ENCODE results near the gene MRPL57. TPM values are rescaled to one million over a fixed set of nuclear protein-coding genes. Genes with fewer than 3 reads are reported as not detected.
A peak's percentile ranks its signal among the peaks of the same experiment; 100 is the strongest.
"Not testable (repeated sequence)": the region's sequence is repeated elsewhere in the genome, so short reads cannot be mapped to it uniquely, and the experiment has no call there.

The MRPL57 gene
- 18.2 TPM for total RNA-seq
- polyA plus RNA-seq (ENCODE audit: insufficient read depth in 1 of 8, insufficient read length in 8 of 8, low replicate concordance in 1 of 8): 10 to 100 TPM; 13.2 to 17.7 (median 16.1) TPM
- long read RNA-seq, donor 1, transcript MRPL57-201 (2 exons, 2,246 nt): major isoform, 26 of 32 reads
- long read RNA-seq, donor 1, partial matches to known transcripts: 0 of 32 reads
- long read RNA-seq, donor 1, other reads (novel, unspliced or antisense): 6 of 32 reads
- long read RNA-seq, donor 2, partial matches to known transcripts: 0 of 4 reads
- long read RNA-seq, donor 2, other reads (novel, unspliced or antisense): 0 of 4 reads
- long read RNA-seq, donor 3, transcript MRPL57-201 (2 exons, 2,246 nt): major isoform, 39 of 58 reads
- long read RNA-seq, donor 3, partial matches to known transcripts: 9 of 58 reads
- long read RNA-seq, donor 3, other reads (novel, unspliced or antisense): 10 of 58 reads
- long read RNA-seq, donor 4, transcript MRPL57-201 (2 exons, 2,246 nt): major isoform, 46 of 56 reads
- long read RNA-seq, donor 4, partial matches to known transcripts: 0 of 56 reads
- long read RNA-seq, donor 4, other reads (novel, unspliced or antisense): 10 of 56 reads
- long read RNA-seq, donor 5, transcript MRPL57-201 (2 exons, 2,246 nt): major isoform, 88 of 105 reads
- long read RNA-seq, donor 5, partial matches to known transcripts: 0 of 105 reads
- long read RNA-seq, donor 5, other reads (novel, unspliced or antisense): 17 of 105 reads
- long read RNA-seq, donor 6, transcript MRPL57-201 (2 exons, 2,246 nt): major isoform, 81 of 101 reads
- long read RNA-seq, donor 6, partial matches to known transcripts: 0 of 101 reads
- long read RNA-seq, donor 6, other reads (novel, unspliced or antisense): 20 of 101 reads
- long read RNA-seq, donor 7, transcript MRPL57-201 (2 exons, 2,246 nt): major isoform, 66 of 79 reads
- long read RNA-seq, donor 7, partial matches to known transcripts: 0 of 79 reads
- long read RNA-seq, donor 7, other reads (novel, unspliced or antisense): 13 of 79 reads
- long read RNA-seq, donor 8, transcript MRPL57-201 (2 exons, 2,246 nt): major isoform, 39 of 57 reads
- long read RNA-seq, donor 8, partial matches to known transcripts: 11 of 57 reads
- long read RNA-seq, donor 8, other reads (novel, unspliced or antisense): 7 of 57 reads
- long read RNA-seq, donor 9, transcript MRPL57-201 (2 exons, 2,246 nt): major isoform, 38 of 66 reads
- long read RNA-seq, donor 9, partial matches to known transcripts: 9 of 66 reads
- long read RNA-seq, donor 9, other reads (novel, unspliced or antisense): 19 of 66 reads
- long read RNA-seq, donor 10, transcript MRPL57-201 (2 exons, 2,246 nt): major isoform, 45 of 64 reads
- long read RNA-seq, donor 10, partial matches to known transcripts: 0 of 64 reads
- long read RNA-seq, donor 10, other reads (novel, unspliced or antisense): 19 of 64 reads
- long read RNA-seq, donor 11, transcript MRPL57-201 (2 exons, 2,246 nt): major isoform, 47 of 61 reads
- long read RNA-seq, donor 11, partial matches to known transcripts: 0 of 61 reads
- long read RNA-seq, donor 11, other reads (novel, unspliced or antisense): 14 of 61 reads

- Histone ChIP-seq H3K27ac (ENCODE audit: low read length) (peak within 1 kb of the TSS; percentile 97), H3K36me3 (ENCODE audit: control insufficient read depth, insufficient read depth, low read length) (no peaks in the 10 kb centered on the region), H3K4me1 (ENCODE audit: control insufficient read depth, insufficient read depth, low read length) (peaks cover 5% of the 10 kb centered on the region), H3K27me3 (ENCODE audit: control insufficient read depth, insufficient read depth, low read length) (no peaks in the 10 kb centered on the region), H3K4me3 (ENCODE audit: low read length) (peak within 1 kb of the TSS; percentile 93), H3K9me3 (replicated peaks; ENCODE audit: control insufficient read depth, low read depth, low read length) (no peaks in the 10 kb centered on the region)
- DNase-seq: peak; percentile 96
- WGBS (ENCODE audit: insufficient coverage): under 1% methylated on average over 93 of the region's 93 CpGs
Observed at GRCh38 chr13:21176215-21176981, at the start of gene MRPL57, which contains the start of gene SKA3. MRPL57 (plus strand) TSS chr13:21176658; CDS start chr13:21176917, 259 bp downstream. SKA3 (minus strand) TSS chr13:21176552; CDS start chr13:21176477, 75 bp downstream.

GRCh38 chr13:21130116-21130515 is 46.3 kb upstream of the MRPL57 start:
- H3K27ac ChIP-seq (ENCODE audit: low read length): no peak overlapping the region
- WGBS (ENCODE audit: insufficient coverage): 100% methylated on average over 1 of the region's 2 CpGs
- no peak for DNase-seq

GRCh38 chr13:21133077-21133476 is 43.4 kb upstream of the MRPL57 start:
- WGBS (ENCODE audit: insufficient coverage): 82% methylated on average over 2 of the region's 3 CpGs
- Histone ChIP-seq H3K36me3 (ENCODE audit: control insufficient read depth, insufficient read depth, low read length) (no peaks in the 10 kb centered on the region), H3K4me1 (ENCODE audit: control insufficient read depth, insufficient read depth, low read length) (no peaks in the 10 kb centered on the region), H3K9me3 (replicated peaks; ENCODE audit: control insufficient read depth, low read depth, low read length) (no peaks in the 10 kb centered on the region), H3K27ac (ENCODE audit: low read length) (no peak overlapping the region), H3K4me3 (ENCODE audit: low read length) (no peak overlapping the region), H3K27me3 (ENCODE audit: control insufficient read depth, insufficient read depth, low read length) (peaks cover 4% of the 10 kb centered on the region)
- no peak for DNase-seq

More at GRCh38 chr13:21130116-21130515, 46.3 kb upstream of the MRPL57 start:
- Histone ChIP-seq H3K9me3 (replicated peaks; ENCODE audit: control insufficient read depth, low read depth, low read length) (no peaks in the 10 kb centered on the region), H3K27me3 (ENCODE audit: control insufficient read depth, insufficient read depth, low read length) (peaks cover 4% of the 10 kb centered on the region), H3K4me3 (ENCODE audit: low read length) (no peak overlapping the region), H3K4me1 (ENCODE audit: control insufficient read depth, insufficient read depth, low read length) (no peaks in the 10 kb centered on the region), H3K36me3 (ENCODE audit: control insufficient read depth, insufficient read depth, low read length) (no peaks in the 10 kb centered on the region)

GRCh38 chr13:21134475-21134874 is 42.0 kb upstream of the MRPL57 start:
- 88% methylated on average over 3 of the region's 5 CpGs for WGBS (ENCODE audit: insufficient coverage)
- no peaks in the 10 kb centered on the region for H3K9me3 ChIP-seq (replicated peaks; ENCODE audit: control insufficient read depth, low read depth, low read length)
- DNase-seq: no peak

GRCh38 chr13:21135833-21136232 is 40.6 kb upstream of the MRPL57 start:
- not testable (repeated sequence) for H3K9me3 ChIP-seq (replicated peaks; ENCODE audit: control insufficient read depth, low read depth, low read length); H3K27me3 ChIP-seq (ENCODE audit: control insufficient read depth, insufficient read depth, low read length); H3K4me3 ChIP-seq (ENCODE audit: low read length); DNase-seq; H3K27ac ChIP-seq (ENCODE audit: low read length); H3K4me1 ChIP-seq (ENCODE audit: control insufficient read depth, insufficient read depth, low read length); H3K36me3 ChIP-seq (ENCODE audit: control insufficient read depth, insufficient read depth, low read length)
- WGBS (ENCODE audit: insufficient coverage): 100% methylated on average over 3 of the region's 6 CpGs

More at GRCh38 chr13:21134475-21134874, 42.0 kb upstream of the MRPL57 start:
- H3K27me3 ChIP-seq (ENCODE audit: control insufficient read depth, insufficient read depth, low read length): peaks cover 4% of the 10 kb centered on the region
- no peaks in the 10 kb centered on the region for H3K36me3 ChIP-seq (ENCODE audit: control insufficient read depth, insufficient read depth, low read length)
- peaks cover 3% of the 10 kb centered on the region for H3K4me1 ChIP-seq (ENCODE audit: control insufficient read depth, insufficient read depth, low read length)
- no peak overlapping the region for H3K27ac ChIP-seq (ENCODE audit: low read length)
- no peak overlapping the region for H3K4me3 ChIP-seq (ENCODE audit: low read length)

- Histone ChIP-seq H3K36me3 (ENCODE audit: control insufficient read depth, insufficient read depth, low read length) (peaks cover 3% of the 10 kb centered on the region), H3K27me3 (ENCODE audit: control insufficient read depth, insufficient read depth, low read length) (peaks cover 2% of the 10 kb centered on the region), H3K9me3 (replicated peaks; ENCODE audit: control insufficient read depth, low read depth, low read length) (no peaks in the 10 kb centered on the region), H3K4me1 (ENCODE audit: control insufficient read depth, insufficient read depth, low read length) (peaks cover 14% of the 10 kb centered on the region), H3K4me3 (ENCODE audit: low read length) (no peak overlapping the region), H3K27ac (ENCODE audit: low read length) (no peak overlapping the region)
- 79% methylated on average over 2 of the region's 5 CpGs for WGBS (ENCODE audit: insufficient coverage)
- no peak for DNase-seq
Observed at GRCh38 chr13:21137696-21138095, 38.8 kb upstream of the MRPL57 start.

- H3K4me3 ChIP-seq (ENCODE audit: low read length): no peak overlapping the region
- DNase-seq: no peak
Observed at GRCh38 chr13:21138561-21138960, 37.9 kb upstream of the MRPL57 start.

GRCh38 chr13:21139374-21139773 is 37.1 kb upstream of the MRPL57 start:
- Histone ChIP-seq H3K27ac (ENCODE audit: low read length) (peak overlapping the region; percentile 91), H3K36me3 (ENCODE audit: control insufficient read depth, insufficient read depth, low read length) (peaks cover 12% of the 10 kb centered on the region), H3K4me3 (ENCODE audit: low read length) (peak overlapping the region; percentile 67), H3K4me1 (ENCODE audit: control insufficient read depth, insufficient read depth, low read length) (peaks cover 15% of the 10 kb centered on the region), H3K27me3 (ENCODE audit: control insufficient read depth, insufficient read depth, low read length) (peaks cover 2% of the 10 kb centered on the region), H3K9me3 (replicated peaks; ENCODE audit: control insufficient read depth, low read depth, low read length) (no peaks in the 10 kb centered on the region)
- 87% methylated on average over 3 of the region's 12 CpGs for WGBS (ENCODE audit: insufficient coverage)
- DNase-seq: peak; percentile 19

More at GRCh38 chr13:21138561-21138960, 37.9 kb upstream of the MRPL57 start:
- no CpG with 5 or more reads among the region's 1 CpG for WGBS (ENCODE audit: insufficient coverage)
- H3K9me3 ChIP-seq (replicated peaks; ENCODE audit: control insufficient read depth, low read depth, low read length): no peaks in the 10 kb centered on the region
- H3K27me3 ChIP-seq (ENCODE audit: control insufficient read depth, insufficient read depth, low read length): peaks cover 2% of the 10 kb centered on the region
- peaks cover 15% of the 10 kb centered on the region for H3K4me1 ChIP-seq (ENCODE audit: control insufficient read depth, insufficient read depth, low read length)
- H3K36me3 ChIP-seq (ENCODE audit: control insufficient read depth, insufficient read depth, low read length): peaks cover 8% of the 10 kb centered on the region
- no peak overlapping the region for H3K27ac ChIP-seq (ENCODE audit: low read length)

Data from muscle of leg (tissue), 16 donors.